ENCODE results near the gene NFIA.

The NFIA gene

DNA sequence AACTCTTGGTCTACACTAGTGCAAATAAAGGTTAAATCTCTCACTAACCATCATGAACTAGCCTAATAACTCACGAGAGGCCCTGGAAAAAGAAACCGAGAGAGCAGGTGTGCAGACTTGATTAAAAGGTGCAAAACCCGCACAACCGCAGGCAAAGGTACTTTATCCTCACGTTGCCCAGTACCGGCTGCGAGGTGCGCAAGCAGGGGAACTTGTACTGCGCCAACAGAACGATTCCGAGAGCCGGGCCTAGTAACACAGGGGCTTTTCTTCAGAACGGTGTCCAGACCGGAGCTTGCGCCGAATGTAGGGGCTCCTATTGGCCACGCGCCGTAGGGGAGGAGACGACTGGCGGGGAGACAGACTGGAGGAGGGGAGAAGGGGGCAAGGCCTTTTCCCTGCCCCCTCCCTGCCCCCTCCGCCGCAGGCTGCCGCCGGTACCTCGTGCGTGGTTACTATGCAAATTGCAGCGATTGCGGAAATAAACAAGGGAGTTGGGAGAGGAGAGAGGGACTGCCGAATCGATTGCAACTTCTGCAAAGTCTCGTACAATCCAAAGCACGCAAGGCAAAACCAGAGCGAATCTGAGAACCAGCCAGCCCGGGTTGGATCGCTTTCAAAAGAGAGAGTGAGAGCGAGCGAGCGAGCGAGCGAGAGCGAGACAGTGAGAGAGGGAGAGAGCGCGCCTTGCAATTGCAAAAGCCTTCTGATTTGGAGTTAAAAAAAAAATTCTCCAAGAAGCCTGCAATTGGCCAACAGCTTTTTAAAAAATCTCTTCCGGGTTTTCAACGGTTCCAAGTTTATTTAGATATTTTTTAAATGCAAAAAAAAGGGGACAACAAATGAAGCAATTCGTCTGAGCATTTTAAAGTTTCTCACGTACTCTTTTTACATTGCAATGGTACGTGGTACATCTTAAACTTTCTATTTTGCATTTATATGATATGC, 5.4 kb upstream of the NFIA start (continued):
- TF ChIP-seq, protein P1, sequence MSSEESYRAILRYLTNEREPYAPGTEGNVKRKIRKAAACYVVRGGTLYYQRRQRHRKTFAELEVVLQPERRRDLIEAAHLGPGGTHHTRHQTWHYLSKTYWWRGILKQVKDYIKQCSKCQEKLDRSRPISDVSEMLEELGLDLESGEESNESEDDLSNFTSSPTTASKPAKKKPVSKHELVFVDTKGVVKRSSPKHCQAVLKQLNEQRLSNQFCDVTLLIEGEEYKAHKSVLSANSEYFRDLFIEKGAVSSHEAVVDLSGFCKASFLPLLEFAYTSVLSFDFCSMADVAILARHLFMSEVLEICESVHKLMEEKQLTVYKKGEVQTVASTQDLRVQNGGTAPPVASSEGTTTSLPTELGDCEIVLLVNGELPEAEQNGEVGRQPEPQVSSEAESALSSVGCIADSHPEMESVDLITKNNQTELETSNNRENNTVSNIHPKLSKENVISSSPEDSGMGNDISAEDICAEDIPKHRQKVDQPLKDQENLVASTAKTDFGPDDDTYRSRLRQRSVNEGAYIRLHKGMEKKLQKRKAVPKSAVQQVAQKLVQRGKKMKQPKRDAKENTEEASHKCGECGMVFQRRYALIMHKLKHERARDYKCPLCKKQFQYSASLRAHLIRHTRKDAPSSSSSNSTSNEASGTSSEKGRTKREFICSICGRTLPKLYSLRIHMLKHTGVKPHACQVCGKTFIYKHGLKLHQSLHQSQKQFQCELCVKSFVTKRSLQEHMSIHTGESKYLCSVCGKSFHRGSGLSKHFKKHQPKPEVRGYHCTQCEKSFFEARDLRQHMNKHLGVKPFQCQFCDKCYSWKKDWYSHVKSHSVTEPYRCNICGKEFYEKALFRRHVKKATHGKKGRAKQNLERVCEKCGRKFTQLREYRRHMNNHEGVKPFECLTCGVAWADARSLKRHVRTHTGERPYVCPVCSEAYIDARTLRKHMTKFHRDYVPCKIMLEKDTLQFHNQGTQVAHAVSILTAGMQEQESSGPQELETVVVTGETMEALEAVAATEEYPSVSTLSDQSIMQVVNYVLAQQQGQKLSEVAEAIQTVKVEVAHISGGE (tag by site-specific recombination; conservative IDR thresholded peaks at IDR 0.05; ENCODE audit: low read depth), result peak; percentile 55
- TF ChIP-seq ZFP41 (tag by site-specific recombination; IDR thresholded peaks at IDR 0.05; ENCODE audit: borderline replicate concordance) (no peak), ZNF670 (tag by site-specific recombination; IDR thresholded peaks at IDR 0.05; ENCODE audit: low read depth) (no peak), ZNF292 (tag by site-specific recombination; IDR thresholded peaks at IDR 0.05; ENCODE audit: borderline replicate concordance, low read depth) (no peak), SALL2 (tag by site-specific recombination; IDR thresholded peaks at IDR 0.05; ENCODE audit: borderline replicate concordance) (no peak), ZNF558 (tag by site-specific recombination; IDR thresholded peaks at IDR 0.05) (peak; percentile 25; the same call in 1 of the 2 replicates), ZNF114 (tag by site-specific recombination; IDR thresholded peaks at IDR 0.05) (no peak), ZFP3 (tag by site-specific recombination; IDR thresholded peaks at IDR 0.05; ENCODE audit: low read depth) (no peak), GLIS2 (tag by site-specific recombination; IDR thresholded peaks at IDR 0.05) (peak; percentile 88), ZNF10 (tag by site-specific recombination; IDR thresholded peaks at IDR 0.05) (peak; percentile 16; the same call in 1 of the 2 replicates), ZNF629 (tag by site-specific recombination; IDR thresholded peaks at IDR 0.05) (peak; percentile 80), SCRT1 (tag by site-specific recombination; IDR thresholded peaks at IDR 0.05; ENCODE audit: borderline replicate concordance) (no peak), ZNF785 (tag by site-specific recombination; IDR thresholded peaks at IDR 0.05) (no peak), ZNF202 (tag by site-specific recombination; IDR thresholded peaks at IDR 0.05; ENCODE audit: borderline replicate concordance) (no peak), ZNF426 (tag by site-specific recombination; IDR thresholded peaks at IDR 0.05) (no peak)
- TF ChIP-seq, protein P2, sequence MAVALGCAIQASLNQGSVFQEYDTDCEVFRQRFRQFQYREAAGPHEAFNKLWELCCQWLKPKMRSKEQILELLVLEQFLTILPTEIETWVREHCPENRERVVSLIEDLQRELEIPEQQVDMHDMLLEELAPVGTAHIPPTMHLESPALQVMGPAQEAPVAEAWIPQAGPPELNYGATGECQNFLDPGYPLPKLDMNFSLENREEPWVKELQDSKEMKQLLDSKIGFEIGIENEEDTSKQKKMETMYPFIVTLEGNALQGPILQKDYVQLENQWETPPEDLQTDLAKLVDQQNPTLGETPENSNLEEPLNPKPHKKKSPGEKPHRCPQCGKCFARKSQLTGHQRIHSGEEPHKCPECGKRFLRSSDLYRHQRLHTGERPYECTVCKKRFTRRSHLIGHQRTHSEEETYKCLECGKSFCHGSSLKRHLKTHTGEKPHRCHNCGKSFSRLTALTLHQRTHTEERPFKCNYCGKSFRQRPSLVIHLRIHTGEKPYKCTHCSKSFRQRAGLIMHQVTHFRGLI (tag by site-specific recombination; IDR thresholded peaks at IDR 0.05), result no peak
- TF ChIP-seq, protein P3, sequence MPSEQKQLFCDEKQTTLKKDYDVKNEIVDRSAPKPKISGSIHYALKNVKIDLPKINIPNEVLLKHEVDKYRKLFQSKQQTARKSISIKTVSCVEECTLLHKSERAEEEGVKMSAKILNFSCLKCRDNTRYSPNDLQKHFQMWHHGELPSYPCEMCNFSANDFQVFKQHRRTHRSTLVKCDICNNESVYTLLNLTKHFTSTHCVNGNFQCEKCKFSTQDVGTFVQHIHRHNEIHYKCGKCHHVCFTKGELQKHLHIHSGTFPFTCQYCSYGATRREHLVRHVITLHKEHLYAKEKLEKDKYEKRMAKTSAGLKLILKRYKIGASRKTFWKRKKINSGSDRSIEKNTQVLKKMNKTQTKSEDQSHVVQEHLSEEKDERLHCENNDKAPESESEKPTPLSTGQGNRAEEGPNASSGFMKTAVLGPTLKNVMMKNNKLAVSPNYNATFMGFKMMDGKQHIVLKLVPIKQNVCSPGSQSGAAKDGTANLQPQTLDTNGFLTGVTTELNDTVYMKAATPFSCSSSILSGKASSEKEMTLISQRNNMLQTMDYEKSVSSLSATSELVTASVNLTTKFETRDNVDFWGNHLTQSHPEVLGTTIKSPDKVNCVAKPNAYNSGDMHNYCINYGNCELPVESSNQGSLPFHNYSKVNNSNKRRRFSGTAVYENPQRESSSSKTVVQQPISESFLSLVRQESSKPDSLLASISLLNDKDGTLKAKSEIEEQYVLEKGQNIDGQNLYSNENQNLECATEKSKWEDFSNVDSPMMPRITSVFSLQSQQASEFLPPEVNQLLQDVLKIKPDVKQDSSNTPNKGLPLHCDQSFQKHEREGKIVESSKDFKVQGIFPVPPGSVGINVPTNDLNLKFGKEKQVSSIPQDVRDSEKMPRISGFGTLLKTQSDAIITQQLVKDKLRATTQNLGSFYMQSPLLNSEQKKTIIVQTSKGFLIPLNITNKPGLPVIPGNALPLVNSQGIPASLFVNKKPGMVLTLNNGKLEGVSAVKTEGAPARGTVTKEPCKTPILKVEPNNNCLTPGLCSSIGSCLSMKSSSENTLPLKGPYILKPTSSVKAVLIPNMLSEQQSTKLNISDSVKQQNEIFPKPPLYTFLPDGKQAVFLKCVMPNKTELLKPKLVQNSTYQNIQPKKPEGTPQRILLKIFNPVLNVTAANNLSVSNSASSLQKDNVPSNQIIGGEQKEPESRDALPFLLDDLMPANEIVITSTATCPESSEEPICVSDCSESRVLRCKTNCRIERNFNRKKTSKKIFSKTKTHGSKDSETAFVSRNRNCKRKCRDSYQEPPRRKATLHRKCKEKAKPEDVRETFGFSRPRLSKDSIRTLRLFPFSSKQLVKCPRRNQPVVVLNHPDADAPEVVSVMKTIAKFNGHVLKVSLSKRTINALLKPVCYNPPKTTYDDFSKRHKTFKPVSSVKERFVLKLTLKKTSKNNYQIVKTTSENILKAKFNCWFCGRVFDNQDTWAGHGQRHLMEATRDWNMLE (tag by site-specific recombination; conservative IDR thresholded peaks at IDR 0.05; ENCODE audit: low read depth), result no peak
- TF ChIP-seq, protein P4, sequence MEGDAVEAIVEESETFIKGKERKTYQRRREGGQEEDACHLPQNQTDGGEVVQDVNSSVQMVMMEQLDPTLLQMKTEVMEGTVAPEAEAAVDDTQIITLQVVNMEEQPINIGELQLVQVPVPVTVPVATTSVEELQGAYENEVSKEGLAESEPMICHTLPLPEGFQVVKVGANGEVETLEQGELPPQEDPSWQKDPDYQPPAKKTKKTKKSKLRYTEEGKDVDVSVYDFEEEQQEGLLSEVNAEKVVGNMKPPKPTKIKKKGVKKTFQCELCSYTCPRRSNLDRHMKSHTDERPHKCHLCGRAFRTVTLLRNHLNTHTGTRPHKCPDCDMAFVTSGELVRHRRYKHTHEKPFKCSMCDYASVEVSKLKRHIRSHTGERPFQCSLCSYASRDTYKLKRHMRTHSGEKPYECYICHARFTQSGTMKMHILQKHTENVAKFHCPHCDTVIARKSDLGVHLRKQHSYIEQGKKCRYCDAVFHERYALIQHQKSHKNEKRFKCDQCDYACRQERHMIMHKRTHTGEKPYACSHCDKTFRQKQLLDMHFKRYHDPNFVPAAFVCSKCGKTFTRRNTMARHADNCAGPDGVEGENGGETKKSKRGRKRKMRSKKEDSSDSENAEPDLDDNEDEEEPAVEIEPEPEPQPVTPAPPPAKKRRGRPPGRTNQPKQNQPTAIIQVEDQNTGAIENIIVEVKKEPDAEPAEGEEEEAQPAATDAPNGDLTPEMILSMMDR (tag by site-specific recombination; IDR thresholded peaks at IDR 0.05), result no peak
- TF ChIP-seq, protein P5, sequence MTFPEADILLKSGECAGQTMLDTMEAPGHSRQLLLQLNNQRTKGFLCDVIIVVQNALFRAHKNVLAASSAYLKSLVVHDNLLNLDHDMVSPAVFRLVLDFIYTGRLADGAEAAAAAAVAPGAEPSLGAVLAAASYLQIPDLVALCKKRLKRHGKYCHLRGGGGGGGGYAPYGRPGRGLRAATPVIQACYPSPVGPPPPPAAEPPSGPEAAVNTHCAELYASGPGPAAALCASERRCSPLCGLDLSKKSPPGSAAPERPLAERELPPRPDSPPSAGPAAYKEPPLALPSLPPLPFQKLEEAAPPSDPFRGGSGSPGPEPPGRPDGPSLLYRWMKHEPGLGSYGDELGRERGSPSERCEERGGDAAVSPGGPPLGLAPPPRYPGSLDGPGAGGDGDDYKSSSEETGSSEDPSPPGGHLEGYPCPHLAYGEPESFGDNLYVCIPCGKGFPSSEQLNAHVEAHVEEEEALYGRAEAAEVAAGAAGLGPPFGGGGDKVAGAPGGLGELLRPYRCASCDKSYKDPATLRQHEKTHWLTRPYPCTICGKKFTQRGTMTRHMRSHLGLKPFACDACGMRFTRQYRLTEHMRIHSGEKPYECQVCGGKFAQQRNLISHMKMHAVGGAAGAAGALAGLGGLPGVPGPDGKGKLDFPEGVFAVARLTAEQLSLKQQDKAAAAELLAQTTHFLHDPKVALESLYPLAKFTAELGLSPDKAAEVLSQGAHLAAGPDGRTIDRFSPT (tag by site-specific recombination; IDR thresholded peaks at IDR 0.05), result peak; percentile 96
- TF ChIP-seq, protein P6, sequence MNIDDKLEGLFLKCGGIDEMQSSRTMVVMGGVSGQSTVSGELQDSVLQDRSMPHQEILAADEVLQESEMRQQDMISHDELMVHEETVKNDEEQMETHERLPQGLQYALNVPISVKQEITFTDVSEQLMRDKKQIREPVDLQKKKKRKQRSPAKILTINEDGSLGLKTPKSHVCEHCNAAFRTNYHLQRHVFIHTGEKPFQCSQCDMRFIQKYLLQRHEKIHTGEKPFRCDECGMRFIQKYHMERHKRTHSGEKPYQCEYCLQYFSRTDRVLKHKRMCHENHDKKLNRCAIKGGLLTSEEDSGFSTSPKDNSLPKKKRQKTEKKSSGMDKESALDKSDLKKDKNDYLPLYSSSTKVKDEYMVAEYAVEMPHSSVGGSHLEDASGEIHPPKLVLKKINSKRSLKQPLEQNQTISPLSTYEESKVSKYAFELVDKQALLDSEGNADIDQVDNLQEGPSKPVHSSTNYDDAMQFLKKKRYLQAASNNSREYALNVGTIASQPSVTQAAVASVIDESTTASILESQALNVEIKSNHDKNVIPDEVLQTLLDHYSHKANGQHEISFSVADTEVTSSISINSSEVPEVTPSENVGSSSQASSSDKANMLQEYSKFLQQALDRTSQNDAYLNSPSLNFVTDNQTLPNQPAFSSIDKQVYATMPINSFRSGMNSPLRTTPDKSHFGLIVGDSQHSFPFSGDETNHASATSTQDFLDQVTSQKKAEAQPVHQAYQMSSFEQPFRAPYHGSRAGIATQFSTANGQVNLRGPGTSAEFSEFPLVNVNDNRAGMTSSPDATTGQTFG (tag by site-specific recombination; IDR thresholded peaks at IDR 0.05; ENCODE audit: borderline replicate concordance), result no peak

Data from HEK293 (cell line).